ENCODE measurements around the gene GTF3C5. TPM values are rescaled to one million over a fixed set of nuclear protein-coding genes. Genes with fewer than 3 reads are reported as not detected.

Gene GTF3C5
- polyA plus RNA-seq, 1 of the 3 experiments (the other 2 are of a cell fraction): 57.3 TPM

DNA sequence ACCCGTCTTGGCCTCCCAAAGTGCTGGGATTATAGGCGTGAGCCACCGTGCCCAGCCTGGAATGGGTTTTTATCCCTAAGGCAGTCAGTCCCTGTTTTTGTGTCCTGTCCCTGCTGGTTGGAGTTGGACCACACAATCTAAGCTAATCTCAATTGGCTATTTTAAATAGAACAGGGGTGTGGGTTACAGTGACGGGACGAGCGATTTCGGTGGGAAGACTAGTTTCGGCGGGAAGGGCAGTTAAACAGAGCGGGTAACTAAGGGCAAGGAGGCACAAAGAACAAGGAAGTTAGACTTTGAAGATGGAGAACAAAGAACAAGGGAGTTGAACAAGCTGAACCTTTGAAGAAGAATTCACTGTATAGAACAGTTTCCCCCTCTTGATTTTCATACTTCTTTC, 1.4 kb downstream of the GTF3C5 start:
- 98% methylated on average over 10 of the region's 10 CpGs for WGBS (ENCODE audit: low lambda C conversion rate)
- Histone ChIP-seq H3K4me3 (ENCODE audit: low read depth in 2 of 2, low read length in 1 of 2) (peak overlapping the region in 1 of 2 experiments; percentile 97; a peak in 2 of 4 replicates), H4K20me1 (ENCODE audit: insufficient read depth) (peaks cover 17% of the 10 kb centered on the region)

DNA sequence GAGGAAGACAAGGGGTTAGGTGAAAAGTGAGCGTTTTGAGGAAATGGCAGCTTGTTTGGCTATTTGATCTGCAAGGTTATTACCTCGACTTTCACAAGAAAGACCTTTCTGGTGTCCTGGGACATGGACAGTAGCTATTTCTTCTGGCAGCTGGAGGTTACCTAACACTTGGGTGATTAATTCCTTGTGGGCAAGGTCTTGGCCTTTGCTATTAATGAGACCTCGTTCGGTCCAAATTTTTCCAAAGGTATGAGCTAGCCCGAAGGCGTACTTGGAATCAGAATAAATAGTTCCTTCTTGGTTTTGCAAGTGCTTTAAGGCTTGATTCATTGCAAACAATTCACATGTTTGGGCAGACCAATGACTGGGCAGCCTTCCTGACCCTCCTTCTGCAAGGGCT, 4.9 kb downstream of the GTF3C5 start:
- no peak overlapping the region for H3K4me2 ChIP-seq
- H3K9ac ChIP-seq: no peak overlapping the region
- H4K20me1 ChIP-seq (ENCODE audit: insufficient read depth): peaks cover 48% of the 10 kb centered on the region
- TF ChIP-seq, protein P1, sequence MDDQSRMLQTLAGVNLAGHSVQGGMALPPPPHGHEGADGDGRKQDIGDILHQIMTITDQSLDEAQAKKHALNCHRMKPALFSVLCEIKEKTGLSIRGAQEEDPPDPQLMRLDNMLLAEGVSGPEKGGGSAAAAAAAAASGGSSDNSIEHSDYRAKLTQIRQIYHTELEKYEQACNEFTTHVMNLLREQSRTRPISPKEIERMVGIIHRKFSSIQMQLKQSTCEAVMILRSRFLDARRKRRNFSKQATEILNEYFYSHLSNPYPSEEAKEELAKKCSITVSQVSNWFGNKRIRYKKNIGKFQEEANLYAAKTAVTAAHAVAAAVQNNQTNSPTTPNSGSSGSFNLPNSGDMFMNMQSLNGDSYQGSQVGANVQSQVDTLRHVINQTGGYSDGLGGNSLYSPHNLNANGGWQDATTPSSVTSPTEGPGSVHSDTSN (IDR thresholded peaks at IDR 0.05): no peak
- TF ChIP-seq SIN3A (IDR thresholded peaks at IDR 0.05; ENCODE audit: borderline replicate concordance, low read depth, low read length): no peak
- no peak for TF ChIP-seq YY1 (IDR thresholded peaks at IDR 0.05; ENCODE audit: low read depth)
- TF ChIP-seq RCOR1 (IDR thresholded peaks at IDR 0.05; ENCODE audit: low read length): no peak
- TF ChIP-seq GABPA (IDR thresholded peaks at IDR 0.05; ENCODE audit: low read depth): no peak
- no peak for TF ChIP-seq ELF1 (IDR thresholded peaks at IDR 0.05)
- no peak for TF ChIP-seq NFIC (IDR thresholded peaks at IDR 0.05; ENCODE audit: borderline replicate concordance)
- TF ChIP-seq RFX5 (IDR thresholded peaks at IDR 0.05; ENCODE audit: low read length): no peak
- TF ChIP-seq, protein P2, sequence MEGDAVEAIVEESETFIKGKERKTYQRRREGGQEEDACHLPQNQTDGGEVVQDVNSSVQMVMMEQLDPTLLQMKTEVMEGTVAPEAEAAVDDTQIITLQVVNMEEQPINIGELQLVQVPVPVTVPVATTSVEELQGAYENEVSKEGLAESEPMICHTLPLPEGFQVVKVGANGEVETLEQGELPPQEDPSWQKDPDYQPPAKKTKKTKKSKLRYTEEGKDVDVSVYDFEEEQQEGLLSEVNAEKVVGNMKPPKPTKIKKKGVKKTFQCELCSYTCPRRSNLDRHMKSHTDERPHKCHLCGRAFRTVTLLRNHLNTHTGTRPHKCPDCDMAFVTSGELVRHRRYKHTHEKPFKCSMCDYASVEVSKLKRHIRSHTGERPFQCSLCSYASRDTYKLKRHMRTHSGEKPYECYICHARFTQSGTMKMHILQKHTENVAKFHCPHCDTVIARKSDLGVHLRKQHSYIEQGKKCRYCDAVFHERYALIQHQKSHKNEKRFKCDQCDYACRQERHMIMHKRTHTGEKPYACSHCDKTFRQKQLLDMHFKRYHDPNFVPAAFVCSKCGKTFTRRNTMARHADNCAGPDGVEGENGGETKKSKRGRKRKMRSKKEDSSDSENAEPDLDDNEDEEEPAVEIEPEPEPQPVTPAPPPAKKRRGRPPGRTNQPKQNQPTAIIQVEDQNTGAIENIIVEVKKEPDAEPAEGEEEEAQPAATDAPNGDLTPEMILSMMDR (IDR thresholded peaks at IDR 0.05): no peak
- TF ChIP-seq RXRA (IDR thresholded peaks at IDR 0.05; ENCODE audit: borderline replicate concordance, low read depth): no peak
- TF ChIP-seq FOSL2 (IDR thresholded peaks at IDR 0.05; ENCODE audit: borderline replicate concordance, low read depth): no peak

More for the DNA sequence above, 1.4 kb downstream of the GTF3C5 start:
- H3K9me3 ChIP-seq: no peaks in the 10 kb centered on the region
- H3K4me2 ChIP-seq: peak overlapping the region; percentile 86
- H3K9ac ChIP-seq: no peak overlapping the region
- peaks cover 6% of the 10 kb centered on the region for H3F3A ChIP-seq (replicated peaks; ENCODE audit: insufficient read depth)
- no peaks in the 10 kb centered on the region for H3K9me2 ChIP-seq
- H3K79me2 ChIP-seq (ENCODE audit: insufficient read depth): peaks cover 84% of the 10 kb centered on the region
- no peak overlapping the region for H3K27ac ChIP-seq (ENCODE audit: low read depth in 2 of 2, low read length in 1 of 2)
- POLR2A ChIA-PET: no interaction called here
- H3K27me3 ChIP-seq (ENCODE audit: insufficient read depth): no peaks in the 10 kb centered on the region
- TF ChIP-seq ELF1 (IDR thresholded peaks at IDR 0.05): no peak
- TF ChIP-seq, protein P3, sequence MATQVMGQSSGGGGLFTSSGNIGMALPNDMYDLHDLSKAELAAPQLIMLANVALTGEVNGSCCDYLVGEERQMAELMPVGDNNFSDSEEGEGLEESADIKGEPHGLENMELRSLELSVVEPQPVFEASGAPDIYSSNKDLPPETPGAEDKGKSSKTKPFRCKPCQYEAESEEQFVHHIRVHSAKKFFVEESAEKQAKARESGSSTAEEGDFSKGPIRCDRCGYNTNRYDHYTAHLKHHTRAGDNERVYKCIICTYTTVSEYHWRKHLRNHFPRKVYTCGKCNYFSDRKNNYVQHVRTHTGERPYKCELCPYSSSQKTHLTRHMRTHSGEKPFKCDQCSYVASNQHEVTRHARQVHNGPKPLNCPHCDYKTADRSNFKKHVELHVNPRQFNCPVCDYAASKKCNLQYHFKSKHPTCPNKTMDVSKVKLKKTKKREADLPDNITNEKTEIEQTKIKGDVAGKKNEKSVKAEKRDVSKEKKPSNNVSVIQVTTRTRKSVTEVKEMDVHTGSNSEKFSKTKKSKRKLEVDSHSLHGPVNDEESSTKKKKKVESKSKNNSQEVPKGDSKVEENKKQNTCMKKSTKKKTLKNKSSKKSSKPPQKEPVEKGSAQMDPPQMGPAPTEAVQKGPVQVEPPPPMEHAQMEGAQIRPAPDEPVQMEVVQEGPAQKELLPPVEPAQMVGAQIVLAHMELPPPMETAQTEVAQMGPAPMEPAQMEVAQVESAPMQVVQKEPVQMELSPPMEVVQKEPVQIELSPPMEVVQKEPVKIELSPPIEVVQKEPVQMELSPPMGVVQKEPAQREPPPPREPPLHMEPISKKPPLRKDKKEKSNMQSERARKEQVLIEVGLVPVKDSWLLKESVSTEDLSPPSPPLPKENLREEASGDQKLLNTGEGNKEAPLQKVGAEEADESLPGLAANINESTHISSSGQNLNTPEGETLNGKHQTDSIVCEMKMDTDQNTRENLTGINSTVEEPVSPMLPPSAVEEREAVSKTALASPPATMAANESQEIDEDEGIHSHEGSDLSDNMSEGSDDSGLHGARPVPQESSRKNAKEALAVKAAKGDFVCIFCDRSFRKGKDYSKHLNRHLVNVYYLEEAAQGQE (IDR thresholded peaks at IDR 0.05; ENCODE audit: low read depth, low read length): no peak
- no peak for TF ChIP-seq GATA2 (CRISPR knock-in tag; IDR thresholded peaks at IDR 0.05)
- TF ChIP-seq, protein P4, sequence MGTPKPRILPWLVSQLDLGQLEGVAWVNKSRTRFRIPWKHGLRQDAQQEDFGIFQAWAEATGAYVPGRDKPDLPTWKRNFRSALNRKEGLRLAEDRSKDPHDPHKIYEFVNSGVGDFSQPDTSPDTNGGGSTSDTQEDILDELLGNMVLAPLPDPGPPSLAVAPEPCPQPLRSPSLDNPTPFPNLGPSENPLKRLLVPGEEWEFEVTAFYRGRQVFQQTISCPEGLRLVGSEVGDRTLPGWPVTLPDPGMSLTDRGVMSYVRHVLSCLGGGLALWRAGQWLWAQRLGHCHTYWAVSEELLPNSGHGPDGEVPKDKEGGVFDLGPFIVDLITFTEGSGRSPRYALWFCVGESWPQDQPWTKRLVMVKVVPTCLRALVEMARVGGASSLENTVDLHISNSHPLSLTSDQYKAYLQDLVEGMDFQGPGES (IDR thresholded peaks at IDR 0.05; ENCODE audit: low read depth, low read length): no peak
- TF ChIP-seq RAD21 (IDR thresholded peaks at IDR 0.05; ENCODE audit: low read length): no peak
- no peak for TF ChIP-seq SMC3 (IDR thresholded peaks at IDR 0.05; ENCODE audit: low read depth, low read length)
- no peak for TF ChIP-seq EZH2phosphoT487 (IDR thresholded peaks at IDR 0.05; ENCODE audit: borderline replicate concordance, low read depth)
- TF ChIP-seq RXRA (IDR thresholded peaks at IDR 0.05; ENCODE audit: borderline replicate concordance, low read depth): no peak
- TF ChIP-seq, protein P5, sequence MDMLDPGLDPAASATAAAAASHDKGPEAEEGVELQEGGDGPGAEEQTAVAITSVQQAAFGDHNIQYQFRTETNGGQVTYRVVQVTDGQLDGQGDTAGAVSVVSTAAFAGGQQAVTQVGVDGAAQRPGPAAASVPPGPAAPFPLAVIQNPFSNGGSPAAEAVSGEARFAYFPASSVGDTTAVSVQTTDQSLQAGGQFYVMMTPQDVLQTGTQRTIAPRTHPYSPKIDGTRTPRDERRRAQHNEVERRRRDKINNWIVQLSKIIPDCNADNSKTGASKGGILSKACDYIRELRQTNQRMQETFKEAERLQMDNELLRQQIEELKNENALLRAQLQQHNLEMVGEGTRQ (IDR thresholded peaks at IDR 0.05; ENCODE audit: borderline replicate concordance, low read depth, low read length): no peak
- no peak for TF ChIP-seq NRF1 (IDR thresholded peaks at IDR 0.05; ENCODE audit: low read depth, low read length)
- CTCF ChIA-PET: interaction anchor here (1.0 to 13.6 kb wide), 5 partner anchors 9 to 116 kb away, joined by 3 to 216 read pairs (median 26); no protein-coding TSS in a partner anchor
- peaks cover 9 to 11% of the 10 kb centered on the region in 2 experiments for H3K36me3 ChIP-seq (replicated peaks in 1 of 2; ENCODE audit: control insufficient read depth in 1 of 2, insufficient read depth in 2 of 2, low read length in 1 of 2)
- no peak for DNase-seq
- H3K4me1 ChIP-seq (ENCODE audit: control insufficient read depth in 1 of 2, insufficient read depth in 2 of 2, low read depth in 1 of 2, low read length in 1 of 2): peaks cover 10 to 13% of the 10 kb centered on the region in 2 experiments; a peak in 2 of 4 replicates
- H2AFZ ChIP-seq (ENCODE audit: low read depth): no peak overlapping the region

More for the DNA sequence above, 4.9 kb downstream of the GTF3C5 start:
- H2AFZ ChIP-seq (ENCODE audit: low read depth): no peak overlapping the region
- 95% methylated on average over 6 of the region's 6 CpGs for WGBS (ENCODE audit: low lambda C conversion rate)
- H3K9me3 ChIP-seq: no peaks in the 10 kb centered on the region
- peaks cover 99% of the 10 kb centered on the region for H3K79me2 ChIP-seq (ENCODE audit: insufficient read depth)
- peaks cover 9 to 11% of the 10 kb centered on the region in 2 experiments for H3K36me3 ChIP-seq (replicated peaks in 1 of 2; ENCODE audit: control insufficient read depth in 1 of 2, insufficient read depth in 2 of 2, low read length in 1 of 2)
- H3K9me2 ChIP-seq: no peaks in the 10 kb centered on the region
- H3K4me1 ChIP-seq (ENCODE audit: control insufficient read depth in 1 of 2, insufficient read depth in 2 of 2, low read depth in 1 of 2, low read length in 1 of 2): peaks cover 8 to 10% of the 10 kb centered on the region in 2 experiments; a peak in 2 of 4 replicates
- peaks cover 2% of the 10 kb centered on the region for H3F3A ChIP-seq (replicated peaks; ENCODE audit: insufficient read depth)
- H3K27ac ChIP-seq (ENCODE audit: low read depth in 2 of 2, low read length in 1 of 2): no peak overlapping the region
- ChIA-PET CTCF (interaction anchor here (1.3 to 9.7 kb wide), 4 partner anchors 10 to 111 kb away, joined by 3 to 109 read pairs (median 4); no protein-coding TSS in a partner anchor), POLR2A (no interaction called here)
- DNase-seq: no peak
- H3K4me3 ChIP-seq (ENCODE audit: low read depth in 2 of 2, low read length in 1 of 2): no peak overlapping the region
- no peaks in the 10 kb centered on the region for H3K27me3 ChIP-seq (ENCODE audit: insufficient read depth)

Data from SK-N-SH (cell line).